ENCODE results near the gene KCNIP1. TPM values are rescaled to one million over a fixed set of nuclear protein-coding genes. Genes with fewer than 3 reads are reported as not detected.

Gene KCNIP1
- polyA plus RNA-seq, 3 donors: not detected

DNA sequence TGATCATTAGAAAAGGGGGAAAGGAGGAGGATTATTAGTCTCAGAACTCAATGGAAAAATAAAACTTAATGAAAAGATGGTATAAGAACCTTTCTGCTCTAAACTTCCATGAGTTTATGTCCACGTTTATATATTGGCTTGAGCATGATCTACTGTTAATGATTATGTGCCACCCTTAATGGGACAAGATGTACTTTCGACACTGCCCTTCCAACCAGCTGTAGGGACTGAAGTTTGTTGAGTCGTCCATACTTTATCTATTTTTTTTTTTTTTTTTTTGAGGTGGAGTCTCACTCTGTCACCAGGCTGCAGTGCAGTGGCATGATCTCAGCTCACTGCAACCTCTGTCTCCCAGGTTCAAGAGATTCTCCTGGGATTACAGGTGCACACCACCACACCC lies 254.7 kb downstream of the KCNIP1 start:
- Histone ChIP-seq H3K36me3 (replicated peaks in 1 of 2; ENCODE audit: control insufficient read depth in 1 of 2, insufficient read depth in 2 of 2, low read length in 2 of 2) (no peaks in the 10 kb centered on the region), H3K9me3 (replicated peaks in 1 of 2; ENCODE audit: control insufficient read depth in 1 of 2, insufficient read depth in 1 of 2, low read length in 2 of 2) (no peaks in the 10 kb centered on the region), H3K4me1 (ENCODE audit: control insufficient read depth in 1 of 2, insufficient read depth in 2 of 2, low read length in 2 of 2) (no peaks in the 10 kb centered on the region), H3K79me2 (ENCODE audit: insufficient read depth, low read length) (no peaks in the 10 kb centered on the region), H2AFZ (ENCODE audit: insufficient read depth, low read depth, low read length, poor library complexity, severe bottlenecking) (no peak overlapping the region), H3K9ac (ENCODE audit: insufficient read depth, low read length, poor library complexity, severe bottlenecking) (no peak overlapping the region), H3K4me3 (replicated peaks in 1 of 3; ENCODE audit: low read depth in 2 of 3, low read length in 3 of 3) (no peak overlapping the region), H4K20me1 (ENCODE audit: insufficient read depth, low read length) (no peaks in the 10 kb centered on the region), H3K4me2 (replicated peaks; ENCODE audit: extremely low read depth, low read length, poor library complexity, severe bottlenecking) (no peak overlapping the region), H3K27ac (ENCODE audit: low read depth in 1 of 2, low read length in 2 of 2) (no peak overlapping the region), H3K27me3 (ENCODE audit: control insufficient read depth in 2 of 2, insufficient read depth in 2 of 2, low read length in 2 of 2) (no peaks in the 10 kb centered on the region)
- Mint-ChIP-seq H3K27me3 (ENCODE audit: low read depth in 3 of 3) (peaks cover 5 to 13% (median 6%) of the 10 kb centered on the region in 3 donors), H3K4me1 (peaks cover 3% of the 10 kb centered on the region), H3K4me3 (no peak overlapping the region), H3K9me3 (peaks cover 0 to 4% (median 0%) of the 10 kb centered on the region in 7 donors), H3K27ac (no peak overlapping the region), H3K36me3 (no peaks in the 10 kb centered on the region)
- intact Hi-C loops (cut with micrococcal nuclease): no loop called here
- DNase-seq: no peak
- TF ChIP-seq, protein P1, sequence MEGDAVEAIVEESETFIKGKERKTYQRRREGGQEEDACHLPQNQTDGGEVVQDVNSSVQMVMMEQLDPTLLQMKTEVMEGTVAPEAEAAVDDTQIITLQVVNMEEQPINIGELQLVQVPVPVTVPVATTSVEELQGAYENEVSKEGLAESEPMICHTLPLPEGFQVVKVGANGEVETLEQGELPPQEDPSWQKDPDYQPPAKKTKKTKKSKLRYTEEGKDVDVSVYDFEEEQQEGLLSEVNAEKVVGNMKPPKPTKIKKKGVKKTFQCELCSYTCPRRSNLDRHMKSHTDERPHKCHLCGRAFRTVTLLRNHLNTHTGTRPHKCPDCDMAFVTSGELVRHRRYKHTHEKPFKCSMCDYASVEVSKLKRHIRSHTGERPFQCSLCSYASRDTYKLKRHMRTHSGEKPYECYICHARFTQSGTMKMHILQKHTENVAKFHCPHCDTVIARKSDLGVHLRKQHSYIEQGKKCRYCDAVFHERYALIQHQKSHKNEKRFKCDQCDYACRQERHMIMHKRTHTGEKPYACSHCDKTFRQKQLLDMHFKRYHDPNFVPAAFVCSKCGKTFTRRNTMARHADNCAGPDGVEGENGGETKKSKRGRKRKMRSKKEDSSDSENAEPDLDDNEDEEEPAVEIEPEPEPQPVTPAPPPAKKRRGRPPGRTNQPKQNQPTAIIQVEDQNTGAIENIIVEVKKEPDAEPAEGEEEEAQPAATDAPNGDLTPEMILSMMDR (IDR thresholded peaks at IDR 0.05): no peak
- WGBS (ENCODE audit: insufficient coverage): no CpG with 5 or more reads among the region's 3 CpGs

DNA sequence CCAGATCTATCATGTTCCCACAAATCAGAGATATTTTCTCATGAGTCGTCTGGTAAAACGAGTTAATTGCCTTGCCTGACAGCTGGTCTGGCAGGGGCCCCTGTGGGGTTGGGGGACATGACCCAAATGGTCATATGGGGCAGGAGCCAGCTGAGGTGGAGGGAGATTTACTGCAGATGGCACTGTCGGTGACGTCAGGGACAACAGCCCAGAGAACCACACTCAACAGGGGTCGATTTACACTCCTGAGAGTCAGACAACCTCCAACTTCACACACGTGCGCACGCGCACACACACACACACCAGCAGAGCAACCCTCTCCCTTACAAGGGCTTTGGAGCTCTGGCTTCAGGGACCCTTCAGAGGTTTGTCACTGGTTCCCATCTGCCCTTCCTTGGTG lies 256.3 kb downstream of the KCNIP1 start:
- Mint-ChIP-seq H3K36me3 (no peaks in the 10 kb centered on the region), H3K4me1 (peaks cover 3% of the 10 kb centered on the region), H3K27ac (no peak overlapping the region), H3K4me3 (no peak overlapping the region), H3K27me3 (ENCODE audit: low read depth in 3 of 3) (peaks cover 5 to 8% (median 6%) of the 10 kb centered on the region in 3 donors), H3K9me3 (peaks cover 0 to 4% (median 0%) of the 10 kb centered on the region in 7 donors)
- no peaks in the 10 kb centered on the region for H3K36me3 ChIP-seq (replicated peaks in 1 of 2; ENCODE audit: control insufficient read depth in 1 of 2, insufficient read depth in 2 of 2, low read length in 2 of 2)
- H2AFZ ChIP-seq (ENCODE audit: insufficient read depth, low read depth, low read length, poor library complexity, severe bottlenecking): no peak overlapping the region
- H3K27ac ChIP-seq (ENCODE audit: low read depth in 1 of 2, low read length in 2 of 2): no peak overlapping the region
- no peak for DNase-seq
- H3K4me3 ChIP-seq (replicated peaks in 1 of 3; ENCODE audit: low read depth in 2 of 3, low read length in 3 of 3): no peak overlapping the region
- intact Hi-C loops (cut with micrococcal nuclease): no loop called here
- TF ChIP-seq, protein P1 (IDR thresholded peaks at IDR 0.05): no peak
- H3K9ac ChIP-seq (ENCODE audit: insufficient read depth, low read length, poor library complexity, severe bottlenecking): no peak overlapping the region
- H3K4me1 ChIP-seq (ENCODE audit: control insufficient read depth in 1 of 2, insufficient read depth in 2 of 2, low read length in 2 of 2): no peaks in the 10 kb centered on the region
- H3K27me3 ChIP-seq (ENCODE audit: control insufficient read depth in 2 of 2, insufficient read depth in 2 of 2, low read length in 2 of 2): no peaks in the 10 kb centered on the region
- no peaks in the 10 kb centered on the region for H4K20me1 ChIP-seq (ENCODE audit: insufficient read depth, low read length)
- H3K79me2 ChIP-seq (ENCODE audit: insufficient read depth, low read length): no peaks in the 10 kb centered on the region
- WGBS (ENCODE audit: insufficient coverage): 96% methylated on average over 5 of the region's 9 CpGs
- no peak overlapping the region for H3K4me2 ChIP-seq (replicated peaks; ENCODE audit: extremely low read depth, low read length, poor library complexity, severe bottlenecking)
- H3K9me3 ChIP-seq (replicated peaks in 1 of 2; ENCODE audit: control insufficient read depth in 1 of 2, insufficient read depth in 1 of 2, low read length in 2 of 2): no peaks in the 10 kb centered on the region
